ENCODE data around the gene ESRRG. TPM values are rescaled to one million over a fixed set of nuclear protein-coding genes. Genes with fewer than 3 reads are reported as not detected.
A peak's percentile ranks its signal among the peaks of the same experiment; 100 is the strongest.
"Not testable (repeated sequence)": the region's sequence is repeated elsewhere in the genome, so short reads cannot be mapped to it uniquely, and the experiment has no call there.

Gene ESRRG
- total RNA-seq, 2 donors from 2014 or later, result not detected

- Histone ChIP-seq H3K27me3 (replicated peaks; ENCODE audit: insufficient read depth) (no peaks in the 10 kb centered on the region), H3K27ac (no peak overlapping the region), H3K36me3 (no peaks in the 10 kb centered on the region), H3K4me3 (no peak overlapping the region), H3K9me3 (no peaks in the 10 kb centered on the region), H3K4me1 (ENCODE audit: control insufficient read depth in 1 of 2, low read depth in 2 of 2) (no peaks in the 10 kb centered on the region)
- DNase-seq (ENCODE audit: low spot score), result no peak
- no peak for ATAC-seq (ENCODE audit: insufficient number of reproducible peaks, low FRiP score, low read depth)
- TF ChIP-seq CTCF (IDR thresholded peaks at IDR 0.05), result no peak
These were observed 189.5 kb downstream of the ESRRG start for GRCh38 chr1:216533776-216534175.

- TF ChIP-seq CTCF (IDR thresholded peaks at IDR 0.05), result no peak
- Histone ChIP-seq H3K9me3 (no peaks in the 10 kb centered on the region), H3K27ac (no peak overlapping the region), H3K36me3 (no peaks in the 10 kb centered on the region), H3K4me1 (ENCODE audit: control insufficient read depth in 1 of 2, low read depth in 2 of 2) (no peaks in the 10 kb centered on the region), H3K4me3 (no peak overlapping the region), H3K27me3 (replicated peaks; ENCODE audit: insufficient read depth) (no peaks in the 10 kb centered on the region)
- ATAC-seq (ENCODE audit: insufficient number of reproducible peaks, low FRiP score, low read depth) (no peak), DNase-seq (ENCODE audit: low spot score) (no peak)
These were observed 190.9 kb downstream of the ESRRG start for GRCh38 chr1:216532251-216532798.

- Histone ChIP-seq H3K27me3 (replicated peaks; ENCODE audit: insufficient read depth) (no peaks in the 10 kb centered on the region), H3K4me1 (ENCODE audit: control insufficient read depth in 1 of 2, low read depth in 2 of 2) (no peaks in the 10 kb centered on the region), H3K4me3 (peak overlapping the region; percentile 55), H3K27ac (no peak overlapping the region), H3K36me3 (no peaks in the 10 kb centered on the region), H3K9me3 (no peaks in the 10 kb centered on the region)
- no peak for TF ChIP-seq CTCF (IDR thresholded peaks at IDR 0.05)
- no peak for ATAC-seq (ENCODE audit: insufficient number of reproducible peaks, low FRiP score, low read depth)
- DNase-seq (ENCODE audit: low spot score), result no peak
These were observed 191.7 kb downstream of the ESRRG start for GRCh38 chr1:216531263-216532239.

GRCh38 chr1:216529851-216530250 is 193.4 kb downstream of the ESRRG start:
- DNase-seq (ENCODE audit: low spot score); H3K9me3 ChIP-seq; H3K4me3 ChIP-seq; H3K27me3 ChIP-seq (replicated peaks; ENCODE audit: insufficient read depth); H3K4me1 ChIP-seq (ENCODE audit: control insufficient read depth in 1 of 2, low read depth in 2 of 2); ATAC-seq (ENCODE audit: insufficient number of reproducible peaks, low FRiP score, low read depth); H3K27ac ChIP-seq; H3K36me3 ChIP-seq: not testable (repeated sequence)

- ATAC-seq (ENCODE audit: insufficient number of reproducible peaks, low FRiP score, low read depth), result no peak
- TF ChIP-seq CTCF (IDR thresholded peaks at IDR 0.05), result no peak
- Histone ChIP-seq H3K27me3 (replicated peaks; ENCODE audit: insufficient read depth) (no peaks in the 10 kb centered on the region), H3K4me3 (no peak overlapping the region), H3K4me1 (ENCODE audit: control insufficient read depth in 1 of 2, low read depth in 2 of 2) (no peaks in the 10 kb centered on the region), H3K36me3 (no peaks in the 10 kb centered on the region), H3K27ac (no peak overlapping the region), H3K9me3 (no peaks in the 10 kb centered on the region)
- DNase-seq (ENCODE audit: low spot score), result no peak
These were observed 194.4 kb downstream of the ESRRG start for GRCh38 chr1:216528816-216529215.

Measured in thoracic aorta (tissue), 2 donors.